Measurements from ENCODE around the gene COX15. TPM values are rescaled to one million over a fixed set of nuclear protein-coding genes. Genes with fewer than 3 reads are reported as not detected.

The COX15 gene
- total RNA-seq, 1 donor from 2014 or later = 30.3 TPM

DNA sequence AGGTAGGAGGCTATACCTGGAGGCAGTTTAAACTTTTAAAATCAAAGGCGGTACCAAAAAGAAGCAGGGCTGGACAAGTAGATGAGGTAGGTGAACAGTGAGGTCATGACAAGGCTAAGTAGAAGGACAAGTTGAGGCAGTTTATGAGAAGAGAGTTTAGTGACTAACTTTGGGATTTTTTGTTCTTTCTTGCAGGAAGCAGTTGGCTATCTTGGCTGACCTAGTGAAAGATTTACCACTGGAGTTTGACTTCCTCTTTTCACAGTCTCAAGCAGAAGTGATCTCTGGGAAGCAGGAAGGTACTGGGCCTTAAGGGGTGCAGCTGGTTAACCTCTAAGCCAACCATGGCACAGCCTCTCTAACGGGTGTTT, 46.3 kb downstream of the COX15 start:
- no peak overlapping the region for H3K27ac ChIP-seq (ENCODE audit: low read depth, low read length)
- no peaks in the 10 kb centered on the region for H3K4me1 ChIP-seq (ENCODE audit: control insufficient read depth in 3 of 3, insufficient read depth in 3 of 3, low read length in 3 of 3)
- no peak overlapping the region for H3K9ac ChIP-seq (ENCODE audit: low read depth in 1 of 3, low read length in 3 of 3)
- H3K4me3 ChIP-seq (ENCODE audit: low read length in 3 of 3) = no peak overlapping the region
- H3K36me3 ChIP-seq (ENCODE audit: control insufficient read depth in 3 of 3, insufficient read depth in 3 of 3, low read length in 3 of 3) = peaks cover 0 to 2% (median under 1%) of the 10 kb centered on the region in 3 donors
- H3K9me3 ChIP-seq (ENCODE audit: control insufficient read depth in 3 of 3, low read length in 3 of 3) = no peaks in the 10 kb centered on the region
- no peaks in the 10 kb centered on the region for H3K27me3 ChIP-seq (ENCODE audit: control insufficient read depth in 3 of 3, insufficient read depth in 3 of 3, low read length in 3 of 3)

- no peaks in the 10 kb centered on the region for H3K9me3 ChIP-seq (ENCODE audit: control insufficient read depth in 3 of 3, low read length in 3 of 3)
- no peaks in the 10 kb centered on the region for H3K27me3 ChIP-seq (ENCODE audit: control insufficient read depth in 3 of 3, insufficient read depth in 3 of 3, low read length in 3 of 3)
- H3K27ac ChIP-seq (ENCODE audit: low read depth, low read length) = no peak overlapping the region
- no peaks in the 10 kb centered on the region for H3K4me1 ChIP-seq (ENCODE audit: control insufficient read depth in 3 of 3, insufficient read depth in 3 of 3, low read length in 3 of 3)
- H3K4me3 ChIP-seq (ENCODE audit: low read length in 3 of 3) = no peak overlapping the region
- H3K36me3 ChIP-seq (ENCODE audit: control insufficient read depth in 3 of 3, insufficient read depth in 3 of 3, low read length in 3 of 3) = peaks cover 2 to 10% (median 3%) of the 10 kb centered on the region in 3 donors
- H3K9ac ChIP-seq (ENCODE audit: low read depth in 1 of 3, low read length in 3 of 3) = no peak overlapping the region
These were observed 49.2 kb downstream of the COX15 start for GRCh38 chr10:99682752-99683151.

Other genes starting within 250 kb of the COX15 start
- gene NKX2-3, start 199.2 kb downstream of the COX15 start, total RNA-seq = 1.0 TPM
- gene SLC25A28, start 111.7 kb downstream of the COX15 start, total RNA-seq = 15.7 TPM
- gene ENTPD7, start 72.6 kb downstream of the COX15 start, total RNA-seq = 4.7 TPM
- 19.3 TPM for gene CUTC, start 107 bp upstream of the COX15 start, total RNA-seq
- 1.6 TPM for gene ABCC2, start 50.5 kb upstream of the COX15 start, total RNA-seq